Measurements from ENCODE around the gene ZFYVE28. TPM values are rescaled to one million over a fixed set of nuclear protein-coding genes. Genes with fewer than 3 reads are reported as not detected.
A peak's percentile ranks its signal among the peaks of the same experiment; 100 is the strongest.
"Not testable (repeated sequence)": the region's sequence is repeated elsewhere in the genome, so short reads cannot be mapped to it uniquely, and the experiment has no call there.

The ZFYVE28 gene
- total RNA-seq (10 to 100 TPM; 26.2 to 28.0 TPM), total RNA-seq (3.9 to 64.8 (median 26.6) reads per million in 172 experiments)
- polyA plus RNA-seq (2013, experiment 1 of 2) = 24.0 TPM
- polyA plus RNA-seq (2013, experiment 2 of 2) = 27.3 TPM

GRCh38 chr4:2417765-2418649 is at the start of gene ZFYVE28:
Gene ZFYVE28 (minus strand): TSS chr4:2418645. CDS start chr4:2418323, 322 bp downstream.
- Mint-ChIP-seq H3K4me3 (peak within 1 kb of the TSS; percentile 91), H3K36me3 (ENCODE audit: low read depth) (no peaks in the 10 kb centered on the region), H3K27me3 (peaks cover 31% of the 10 kb centered on the region), H3K4me1 (ENCODE audit: low read depth) (peaks cover 48% of the 10 kb centered on the region), H3K9me3 (no peaks in the 10 kb centered on the region), H3K27ac (peak within 1 kb of the TSS; percentile 80)
- H3K36me3 ChIP-seq (ENCODE audit: insufficient read depth, low read length) = no peaks in the 10 kb centered on the region
- peaks cover 9 to 11% of the 10 kb centered on the region in 2 experiments for H3K27me3 ChIP-seq (ENCODE audit: control insufficient read depth in 1 of 2, insufficient read depth in 2 of 2, low read length in 2 of 2)
- TF ChIP-seq CTCF (IDR thresholded peaks at IDR 0.05) = no peak
- peaks cover 58% of the 10 kb centered on the region for H3K4me1 ChIP-seq (ENCODE audit: insufficient read depth, low read length)
- peak within 1 kb of the TSS; percentile 75 for H3K4me3 ChIP-seq (ENCODE audit: low read length)
- peak within 1 kb of the TSS; percentile 43 to 88 for H3K27ac ChIP-seq (ENCODE audit: low read depth in 1 of 2, low read length in 2 of 2)
- ChIA-PET POLR2A (interaction anchor here (0.9 to 1.9 kb wide), 9 partner anchors 16 to 546 kb away, joined by 3 to 21 read pairs (median 7); partner anchors contain the start of genes GRK4, HAUS3, MXD4 and NOP14), CTCF (interaction anchor here (0.8 to 4.0 kb wide), 16 partner anchors 9 to 564 kb away, joined by 3 to 24 read pairs (median 8); partner anchors contain the start of genes HAUS3, MXD4, POLN and RNF4)
- peak in 2 of 14 experiments; percentile 28 to 38 for DNase-seq
- ATAC-seq (ENCODE audit: poor library complexity) = no peak
- no peaks in the 10 kb centered on the region for H3K9me3 ChIP-seq (ENCODE audit: control insufficient read depth in 1 of 2, insufficient read depth in 1 of 2, low read length in 2 of 2)
- intact Hi-C loops (cut with DNase I, micrococcal nuclease) = loop anchor here (1.0 to 10.0 kb wide), 10 partner anchors 51 to 703 kb away; partner anchors contain the start of genes ADD1 (in 1 of the 2), FAM193A (in 1 of the 2), GRK4 (in 1 of the 2) and LETM1 (in 1 of the 2)

- CTCF ChIA-PET = not testable (repeated sequence)
- intact Hi-C loops (cut with DNase I, micrococcal nuclease) = loop anchor here (5.0 to 10.0 kb wide), 2 partner anchors 72 to 751 kb away; partner anchors contain the start of genes FAM193A (in 1 of the 2) and SLBP (in 1 of the 2)
These were observed 47.1 kb upstream of the ZFYVE28 start for GRCh38 chr4:2465544-2465943.

GRCh38 chr4:2465032-2465431 is 46.6 kb upstream of the ZFYVE28 start:
- Histone ChIP-seq H3K4me1 (ENCODE audit: insufficient read depth, low read length) (peaks cover 32% of the 10 kb centered on the region), H3K27me3 (ENCODE audit: control insufficient read depth in 1 of 2, insufficient read depth in 2 of 2, low read length in 2 of 2) (peaks cover 0 to 5% of the 10 kb centered on the region in 2 experiments), H3K27ac (ENCODE audit: low read depth in 1 of 2, low read length in 2 of 2) (no peak overlapping the region), H3K4me3 (ENCODE audit: low read length) (no peak overlapping the region), H3K36me3 (ENCODE audit: insufficient read depth, low read length) (no peaks in the 10 kb centered on the region), H3K9me3 (ENCODE audit: control insufficient read depth in 1 of 2, insufficient read depth in 1 of 2, low read length in 2 of 2) (no peaks in the 10 kb centered on the region)
- Mint-ChIP-seq H3K36me3 (ENCODE audit: low read depth) (peaks cover 15% of the 10 kb centered on the region), H3K4me1 (ENCODE audit: low read depth) (peaks cover 25% of the 10 kb centered on the region), H3K27me3 (no peaks in the 10 kb centered on the region), H3K4me3 (no peak overlapping the region), H3K27ac (no peak overlapping the region), H3K9me3 (no peaks in the 10 kb centered on the region)
- no peak for DNase-seq
- ChIA-PET CTCF (interaction anchor here (1.4 to 1.7 kb wide), 2 partner anchors 23 to 245 kb away, joined by 5 read pairs; no protein-coding TSS in a partner anchor), POLR2A (interaction anchor here (0.6 to 1.7 kb wide), 5 partner anchors 18 to 224 kb away, joined by 3 to 5 read pairs (median 3); partner anchors contain the start of genes HAUS3 and POLN)
- no peak for TF ChIP-seq CTCF (IDR thresholded peaks at IDR 0.05)
- intact Hi-C loops (cut with DNase I, micrococcal nuclease) = loop anchor here (5.0 to 10.0 kb wide), 2 partner anchors 72 to 750 kb away; partner anchors contain the start of genes FAM193A (in 1 of the 2) and SLBP (in 1 of the 2)
- no peak for ATAC-seq (ENCODE audit: poor library complexity)

More at GRCh38 chr4:2465544-2465943, 47.1 kb upstream of the ZFYVE28 start:
- H3K4me1 Mint-ChIP-seq (ENCODE audit: low read depth) = peaks cover 30% of the 10 kb centered on the region
- not testable (repeated sequence) for ATAC-seq (ENCODE audit: poor library complexity); H3K9me3 Mint-ChIP-seq; H3K27ac Mint-ChIP-seq; H3K36me3 ChIP-seq (ENCODE audit: insufficient read depth, low read length); H3K27ac ChIP-seq (ENCODE audit: low read depth in 1 of 2, low read length in 2 of 2); H3K27me3 Mint-ChIP-seq; H3K27me3 ChIP-seq (ENCODE audit: control insufficient read depth in 1 of 2, insufficient read depth in 2 of 2, low read length in 2 of 2); H3K9me3 ChIP-seq (ENCODE audit: control insufficient read depth in 1 of 2, insufficient read depth in 1 of 2, low read length in 2 of 2); DNase-seq; H3K4me3 ChIP-seq (ENCODE audit: low read length); H3K4me3 Mint-ChIP-seq
- H3K36me3 Mint-ChIP-seq (ENCODE audit: low read depth) = peaks cover 20% of the 10 kb centered on the region
- H3K4me1 ChIP-seq (ENCODE audit: insufficient read depth, low read length) = peaks cover 34% of the 10 kb centered on the region
- POLR2A ChIA-PET = interaction anchor here (1.5 to 1.7 kb wide), 2 partner anchors 20 to 223 kb away, joined by 3 to 5 read pairs; partner anchors contain the start of genes HAUS3 and POLN

Measured in CD4-positive, alpha-beta T cell (primary cell).